NCI-H1105 (cell line): ENCODE results near the gene ZNF385B.
"Not testable (repeated sequence)": the region's sequence is repeated elsewhere in the genome, so short reads cannot be mapped to it uniquely, and the experiment has no call there.

ENCODE experiments used
- DNase-seq: peaks from one replicate; lab custom pipeline; 2025; lab: John Stamatoyannopoulos, UW

ZNF385B gene

GRCh38 chr2:179800776-179801175 lies 60.6 kb downstream of the ZNF385B start:
- no peak for DNase-seq

DNA sequence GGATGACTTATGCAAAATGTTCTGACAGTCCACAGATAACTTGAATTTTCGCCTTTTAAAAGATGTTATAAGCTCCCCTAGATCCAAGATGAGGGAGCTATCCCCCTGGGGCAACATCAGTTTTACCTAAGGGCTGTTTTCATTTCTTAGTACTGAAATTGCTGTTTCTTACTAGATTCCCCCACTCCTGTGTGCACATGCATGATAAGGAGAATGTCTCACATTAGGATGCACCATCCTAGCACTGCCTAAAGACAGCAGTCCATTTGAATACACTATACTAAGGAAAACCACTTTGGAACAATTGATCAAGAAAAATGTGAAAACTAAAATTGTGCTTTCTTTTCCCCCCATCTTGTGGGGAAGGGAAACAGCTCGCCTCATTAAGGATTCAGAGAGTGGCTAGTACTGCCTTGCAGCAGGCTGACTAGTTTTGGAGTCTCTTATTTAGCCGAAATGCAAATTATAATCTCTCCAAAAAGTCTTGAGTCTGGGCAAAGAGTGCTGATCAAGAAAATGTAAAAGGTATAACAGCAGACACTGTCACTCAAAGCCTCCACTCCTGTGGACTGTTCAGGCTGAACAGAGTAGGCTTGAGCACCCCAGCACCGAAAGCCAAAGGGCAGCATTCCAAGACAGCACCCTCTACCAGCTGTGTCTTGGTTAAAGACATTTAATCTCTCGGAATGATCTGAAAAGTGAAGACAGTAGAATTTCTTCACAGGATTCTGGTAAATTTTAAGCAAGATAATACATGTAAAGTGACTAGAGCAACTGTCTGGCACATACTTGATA lies 65.0 kb downstream of the ZNF385B start:
- no peak for DNase-seq

DNA sequence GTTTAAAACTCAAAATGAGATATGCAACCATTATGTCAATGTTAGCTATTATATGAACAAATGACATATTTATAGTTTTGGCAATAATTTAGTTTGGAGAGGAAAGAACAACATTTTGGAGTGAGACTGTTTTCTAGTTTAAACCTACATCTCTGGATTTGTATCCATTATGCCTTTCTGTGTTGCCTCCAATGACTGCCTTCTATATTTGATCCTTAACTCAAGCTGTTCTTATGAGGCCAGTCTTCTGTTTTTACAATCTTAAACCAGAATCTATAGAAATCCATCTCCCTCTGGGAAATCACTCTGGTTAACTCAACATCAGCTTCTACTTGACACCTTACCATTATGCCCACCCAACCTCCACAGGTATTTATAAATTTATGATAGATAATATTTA lies 67.5 kb downstream of the ZNF385B start:
- no peak for DNase-seq

DNA sequence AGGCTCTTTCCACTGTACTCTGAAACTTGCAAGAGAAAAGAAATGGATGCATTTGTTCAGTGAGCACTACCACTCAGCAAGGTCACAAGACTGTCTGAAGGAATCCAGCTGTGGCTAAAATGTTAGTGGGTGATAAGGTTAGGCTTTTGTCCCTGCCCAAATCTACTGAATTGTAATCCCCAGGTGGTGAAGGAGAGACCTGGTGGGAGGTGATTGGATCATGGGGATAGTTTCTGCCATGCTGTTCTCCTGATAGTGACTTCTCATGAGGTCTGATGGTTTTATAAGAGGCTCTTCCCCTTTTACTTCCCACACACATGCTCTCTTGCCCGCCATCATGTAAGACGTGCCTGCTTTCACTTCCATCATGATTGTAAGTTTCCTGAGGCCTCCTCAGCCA lies 68.2 kb downstream of the ZNF385B start:
- DNase-seq = no peak

DNA sequence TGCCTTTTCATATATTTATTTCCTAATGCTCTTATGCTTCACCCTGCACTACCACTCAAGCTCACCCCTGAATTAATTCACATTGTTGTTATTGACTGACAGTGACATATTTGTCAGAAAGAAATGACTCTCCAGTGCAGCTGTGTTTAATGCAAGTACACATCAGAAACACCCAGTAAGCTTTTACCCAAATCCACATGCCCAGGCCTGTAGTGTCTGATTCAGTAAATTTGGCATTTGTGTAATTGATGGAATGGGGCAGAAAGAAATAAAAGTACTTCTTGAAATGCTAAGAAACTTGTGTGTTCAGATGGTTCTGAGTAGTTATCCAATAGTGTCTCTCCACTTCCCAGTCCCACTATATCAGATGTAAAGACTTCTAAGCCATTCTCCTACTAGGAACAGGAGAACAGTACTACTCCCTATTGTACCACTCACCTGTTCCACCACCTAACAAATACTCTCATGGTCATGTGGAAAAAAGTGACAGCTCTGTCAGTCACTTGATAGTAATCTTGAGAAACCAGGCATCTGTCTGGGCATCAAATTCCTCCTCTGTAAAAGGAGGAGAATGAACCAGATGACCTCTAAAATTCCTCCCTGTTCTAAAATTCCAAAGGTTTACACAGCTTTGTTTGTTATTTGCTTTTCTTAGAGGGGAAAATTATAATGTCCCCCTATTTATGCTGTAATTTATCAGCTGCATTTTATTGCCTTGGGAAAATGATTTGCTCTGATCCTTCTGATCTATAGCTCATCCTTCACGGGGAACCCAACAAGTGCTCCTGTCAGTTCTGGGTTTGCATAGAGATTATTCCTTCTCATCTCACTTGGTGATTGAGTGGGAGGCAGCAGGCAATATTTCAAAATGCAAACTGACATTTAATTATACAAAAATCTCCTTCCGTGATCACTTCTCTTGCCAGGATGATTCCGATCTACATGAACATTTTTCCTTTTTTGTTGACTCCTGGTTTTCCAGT lies 70.9 kb downstream of the ZNF385B start:
- DNase-seq = no peak

DNA sequence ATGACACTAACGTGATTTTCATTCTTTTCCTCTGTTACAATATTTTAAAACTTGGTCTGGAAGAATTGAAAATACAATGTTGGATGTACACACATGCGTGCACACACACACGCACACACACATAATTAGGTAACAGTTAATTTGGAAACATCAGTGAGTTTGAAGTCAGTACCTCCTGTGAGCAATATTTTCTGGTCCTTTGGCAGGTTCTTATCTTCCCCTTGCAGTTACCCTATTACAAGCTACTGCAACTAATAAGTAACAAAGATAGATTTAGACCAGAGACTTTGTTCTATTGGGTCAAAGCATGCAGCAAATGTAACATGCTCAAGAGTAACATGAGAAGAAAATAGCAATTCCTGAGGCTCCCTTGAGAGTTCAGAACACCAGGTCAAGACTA lies 73.3 kb downstream of the ZNF385B start:
- no peak for DNase-seq

GRCh38 chr2:179787601-179788000 lies 73.8 kb downstream of the ZNF385B start:
- DNase-seq = no peak

GRCh38 chr2:179785902-179786301 lies 75.5 kb downstream of the ZNF385B start:
- no peak for DNase-seq

- not testable (repeated sequence) for DNase-seq
Measured at GRCh38 chr2:179782346-179782745, 79.1 kb downstream of the ZNF385B start.

DNA sequence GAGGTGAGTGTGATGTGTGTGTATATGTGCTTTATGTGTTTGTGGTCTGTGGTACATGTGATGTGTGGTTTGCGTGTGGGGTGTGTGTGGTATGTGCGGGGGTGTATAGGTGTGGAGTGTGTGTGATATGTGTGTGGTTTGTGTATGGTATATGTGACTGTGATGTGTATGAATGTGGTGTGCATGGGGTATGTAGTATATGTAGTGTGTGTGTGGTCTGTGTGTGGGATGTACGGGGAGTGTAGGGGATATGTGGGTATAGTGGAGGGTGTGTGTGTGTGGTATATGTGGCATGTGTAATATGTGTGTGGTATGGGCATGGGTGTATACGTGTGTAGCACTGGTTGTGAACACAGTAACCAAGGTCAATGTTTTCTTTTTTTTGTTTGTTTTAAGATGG lies 87.4 kb downstream of the ZNF385B start:
- DNase-seq = no peak

- no peak for DNase-seq
Measured at GRCh38 chr2:179772346-179772745, 89.1 kb downstream of the ZNF385B start.

DNA sequence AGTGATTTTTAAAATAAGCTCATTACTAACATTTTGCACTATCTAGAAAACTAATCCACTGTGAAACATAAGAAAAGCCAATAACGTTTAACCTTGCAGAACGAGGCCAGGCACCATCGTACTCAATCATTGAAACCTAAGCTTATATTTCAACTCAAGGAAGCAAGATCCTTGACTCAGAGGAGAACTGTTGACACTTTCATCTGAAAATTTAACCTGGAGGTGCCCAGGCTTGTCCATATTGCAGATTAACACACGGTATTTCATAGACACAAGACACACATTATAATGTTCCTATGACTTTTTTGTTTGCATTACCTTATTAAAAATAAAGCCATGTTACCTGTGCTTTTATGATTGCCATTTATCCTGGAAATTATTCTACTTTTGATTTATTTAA lies 89.6 kb downstream of the ZNF385B start:
- no peak for DNase-seq

DNA sequence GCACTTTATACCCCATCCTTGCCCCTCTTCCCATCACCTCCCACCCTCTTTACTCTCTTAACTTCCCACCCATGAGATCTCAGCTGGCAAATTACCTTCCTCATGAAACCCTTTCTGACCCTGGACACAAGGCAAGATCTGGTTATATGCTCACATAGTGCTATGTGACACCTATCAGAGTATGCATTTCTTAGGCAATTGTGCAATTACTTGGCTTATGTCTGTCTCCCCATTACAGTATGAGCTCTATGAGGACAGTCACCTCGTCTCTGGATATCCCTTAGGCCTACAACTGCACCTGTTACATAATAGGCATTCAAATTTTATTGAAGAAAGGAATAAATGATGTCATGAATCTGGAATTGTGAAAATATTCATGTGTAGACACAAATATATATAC lies 91.4 kb downstream of the ZNF385B start:
- no peak for DNase-seq

- DNase-seq = no peak
Measured at GRCh38 chr2:179769323-179769722, 92.1 kb downstream of the ZNF385B start.

- DNase-seq = no peak
Measured at GRCh38 chr2:179768765-179769164, 92.6 kb downstream of the ZNF385B start.

GRCh38 chr2:179765666-179766065 lies 95.7 kb downstream of the ZNF385B start:
- DNase-seq = no peak

- no peak for DNase-seq
Measured at GRCh38 chr2:179764710-179765109, 96.7 kb downstream of the ZNF385B start.

GRCh38 chr2:179758636-179759035 lies 102.8 kb downstream of the ZNF385B start:
- no peak for DNase-seq

DNA sequence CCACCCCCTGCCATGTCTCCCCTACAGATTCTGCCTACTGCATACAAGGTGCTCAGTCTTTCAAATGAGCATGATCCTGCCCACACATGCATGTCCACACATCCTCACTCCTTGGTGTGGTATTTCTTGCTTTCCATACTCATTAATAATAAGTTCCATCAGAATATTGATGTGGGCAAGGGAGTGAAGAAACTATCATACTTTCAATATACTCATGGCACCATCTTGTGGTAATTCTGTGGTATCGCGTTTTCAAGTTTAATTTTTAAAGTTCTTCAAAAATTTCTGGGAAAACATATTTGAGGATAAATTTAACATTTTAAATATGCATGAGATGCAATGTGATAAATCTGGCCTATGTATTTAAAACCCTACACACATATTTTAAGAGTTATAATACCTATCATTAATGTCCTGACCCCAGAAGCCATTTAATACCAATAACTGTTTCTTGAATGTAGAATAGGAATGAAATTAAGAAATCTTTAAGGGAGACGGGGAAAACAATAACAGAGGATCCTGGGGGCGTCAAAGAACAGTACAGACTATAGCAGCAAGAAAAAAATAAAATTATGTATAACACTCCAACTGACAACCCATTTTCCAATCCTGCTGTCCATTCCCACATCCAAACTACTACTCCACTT lies 110.1 kb downstream of the ZNF385B start:
- DNase-seq = peak; percentile 1

GRCh38 chr2:179749210-179749609 lies 112.2 kb downstream of the ZNF385B start:
- no peak for DNase-seq

GRCh38 chr2:179746981-179747380 lies 114.4 kb downstream of the ZNF385B start:
- DNase-seq = no peak

GRCh38 chr2:179745635-179746256 lies 115.7 kb downstream of the ZNF385B start:
- DNase-seq = no peak
